Transverse colon (tissue), 3 donors: Measurements from ENCODE around the gene HDAC3.

ENCODE experiments used
- CTCF ChIP-seq, 5 experiments: fragments of 200-600 bp in 3 of 5; fragments of 450-650 bp in 2 of 5; sonication (generic) in 3 of 5; IDR thresholded peaks; 1 replicate in 2 of 5; 2 replicates in 3 of 5; pipeline ENCODE4 v1.5.1; 2016 to 2017; ENCODE audit warnings: antibody characterized with exemption in 5 of 5, inconsistent platforms in 3 of 5, mild to moderate bottlenecking in 2 of 5, moderate library complexity in 1 of 5
- POLR2A ChIP-seq: fragments of 450-650 bp; IDR thresholded peaks from one replicate; pipeline ENCODE4 v1.6.1; 2016; ENCODE audit warnings: antibody characterized with exemption, mild to moderate bottlenecking, moderate library complexity

GRCh38 chr5:141636413-141637122 lies at the start of gene HDAC3, which contains the start of gene RELL2:
- TF ChIP-seq CTCF (IDR thresholded peaks at IDR 0.05) (no peak), POLR2A (peak; percentile 63)
